PC-3 (cell line): ENCODE data around the gene RALGPS1. TPM values are rescaled to one million over a fixed set of nuclear protein-coding genes. Genes with fewer than 3 reads are reported as not detected.

Experiments
- ATAC-seq: fragments of 200-7000 bp; cut with Tn5 transposase; 2 replicates; pipeline ENCODE4 v1.9.1; 2020; ENCODE audit warnings: mild to moderate bottlenecking, moderate library complexity
- BruUV-seq: library from RNA; stranded (reverse); fragments of 400-500 nt; replicated peaks from 2 replicates; lab custom pipeline; 2021; lab: Mats Ljungman, UMichigan
- CTCF ChIA-PET: fragments of 300-600 bp; sonication (Branson Sonifier 250); formaldehyde crosslinking; loops from one replicate; lab custom pipeline; 2022; ENCODE audit warnings: antibody characterized with exemption; lab: Charles Lee
- POLR2A ChIA-PET: fragments of 300-600 bp; sonication (Branson Sonifier 250); formaldehyde crosslinking; loops from one replicate; lab custom pipeline; 2022; ENCODE audit warnings: antibody characterized with exemption; ENCODE audit not compliant: unreplicated experiment; lab: Charles Lee
- DNase-seq: peaks from one replicate; pipeline ENCODE4 v3.0.0-alpha.2; 2015
- H2AFZ ChIP-seq: fragments of 300-600 bp; sonication (generic); 2 replicates; pipeline ENCODE4 v1.6.0; 2016; ENCODE audit warnings: antibody characterized with exemption, low read length
- H3F3A ChIP-seq: fragments of 300-600 bp; sonication (generic); one replicate; pipeline ENCODE4 v1.6.0; 2017; ENCODE audit warnings: antibody characterized with exemption, low read length, control low read depth, mild to moderate bottlenecking; ENCODE audit not compliant: unreplicated experiment
- H3K27ac ChIP-seq: fragments of 300-600 bp; sonication (generic); 2 replicates; pipeline ENCODE4 v1.5.1; 2016; ENCODE audit warnings: mild to moderate bottlenecking, low read length
- H3K27me3 ChIP-seq: fragments of 300-600 bp; sonication (generic); 2 replicates; pipeline ENCODE4 v1.6.1; 2016; ENCODE audit warnings: low read length, mixed read lengths
- H3K36me3 ChIP-seq: fragments of 300-600 bp; sonication (generic); 2 replicates; pipeline ENCODE4 v1.6.1; 2016; ENCODE audit warnings: low read depth, mixed run types, low read length, mixed read lengths
- H3K4me1 ChIP-seq: fragments of 300-600 bp; sonication (generic); 2 replicates; pipeline ENCODE4 v1.5.1; 2016; ENCODE audit warnings: low read length; ENCODE audit not compliant: insufficient read depth
- H3K4me2 ChIP-seq: fragments of 300-600 bp; sonication (generic); 2 replicates; pipeline ENCODE4 v1.6.0; 2016; ENCODE audit warnings: low read length
- H3K4me3 ChIP-seq: fragments of 300-600 bp; sonication (generic); 2 replicates; pipeline ENCODE4 v1.5.1; 2016; ENCODE audit warnings: mild to moderate bottlenecking, low read length, mixed read lengths
- H3K79me2 ChIP-seq: fragments of 300-600 bp; sonication (generic); 2 replicates; pipeline ENCODE4 v1.6.1; 2017; ENCODE audit warnings: low read length, mixed read lengths
- H3K9ac ChIP-seq: fragments of 300-600 bp; sonication (generic); 2 replicates; pipeline ENCODE4 v1.6.0; 2016; ENCODE audit warnings: mild to moderate bottlenecking, low read length
- H3K9me2 ChIP-seq: fragments of 300-600 bp; sonication (generic); replicated peaks from 2 replicates; pipeline ENCODE4 v1.6.1; 2016; ENCODE audit warnings: mixed run types, low read length, mixed read lengths
- H3K9me3 ChIP-seq: fragments of 300-600 bp; sonication (generic); 2 replicates; pipeline ENCODE4 v1.6.1; 2016; ENCODE audit warnings: low read length, mixed read lengths
- H4K20me1 ChIP-seq: fragments of 300-600 bp; sonication (generic); 2 replicates; pipeline ENCODE4 v1.6.1; 2016; ENCODE audit warnings: low read length, mixed read lengths
- EZH2 ChIP-seq: fragments of 300-600 bp; sonication (generic); IDR thresholded peaks from one replicate; pipeline ENCODE4 v1.6.1; 2017; ENCODE audit warnings: antibody characterized with exemption, mild to moderate bottlenecking, low read length; ENCODE audit not compliant: unreplicated experiment
- EZH2phosphoT487 ChIP-seq: fragments of 300-600 bp; sonication (generic); IDR thresholded peaks from 2 replicates; pipeline ENCODE4 v1.6.1; 2018; ENCODE audit warnings: mild to moderate bottlenecking, antibody characterized with exemption, low read length, borderline replicate concordance
- intact Hi-C: fragments of 100-400 bp; cut with micrococcal nuclease; formaldehyde crosslinking; loops from 2 replicates; pipeline ENCODE4 v1.9.0; 2023
- total RNA-seq: library from RNA; depleted of rRNA; stranded (reverse); fragments of >200 nt; gene quantifications from 2 replicates; pipeline ENCODE4 v1.2.3, GENCODE V29; 2014
- TF ChIP-seq, protein P1 (sequence below): fragments of 300-600 bp; sonication (generic); conservative IDR thresholded peaks from 2 replicates; pipeline ENCODE4 v1.5.1; 2017; ENCODE audit warnings: antibody characterized with exemption, low read depth, mild to moderate bottlenecking, low read length

The RALGPS1 gene
- total RNA-seq, 1 experiment from 2014 or later: 10.2 TPM

GRCh38 chr9:126879288-126879687 lies 35.3 kb upstream of the RALGPS1 start:
- Histone ChIP-seq H3K9ac (no peak overlapping the region), H3K4me2 (no peak overlapping the region), H3K36me3 (no peaks in the 10 kb centered on the region), H3K9me2 (no peaks in the 10 kb centered on the region), H3K79me2 (peaks cover 9% of the 10 kb centered on the region; the same call in 1 of the 2 replicates), H3K27me3 (no peaks in the 10 kb centered on the region), H3K4me1 (no peaks in the 10 kb centered on the region), H3K27ac (no peak overlapping the region), H3F3A (no peaks in the 10 kb centered on the region), H3K9me3 (no peaks in the 10 kb centered on the region), H4K20me1 (no peaks in the 10 kb centered on the region), H3K4me3 (no peak overlapping the region), H2AFZ (no peak overlapping the region)
- no TSS peak for BruUV-seq
- CTCF ChIA-PET: no interaction called here
- TF ChIP-seq EZH2phosphoT487: no peak
- TF ChIP-seq, protein P1, sequence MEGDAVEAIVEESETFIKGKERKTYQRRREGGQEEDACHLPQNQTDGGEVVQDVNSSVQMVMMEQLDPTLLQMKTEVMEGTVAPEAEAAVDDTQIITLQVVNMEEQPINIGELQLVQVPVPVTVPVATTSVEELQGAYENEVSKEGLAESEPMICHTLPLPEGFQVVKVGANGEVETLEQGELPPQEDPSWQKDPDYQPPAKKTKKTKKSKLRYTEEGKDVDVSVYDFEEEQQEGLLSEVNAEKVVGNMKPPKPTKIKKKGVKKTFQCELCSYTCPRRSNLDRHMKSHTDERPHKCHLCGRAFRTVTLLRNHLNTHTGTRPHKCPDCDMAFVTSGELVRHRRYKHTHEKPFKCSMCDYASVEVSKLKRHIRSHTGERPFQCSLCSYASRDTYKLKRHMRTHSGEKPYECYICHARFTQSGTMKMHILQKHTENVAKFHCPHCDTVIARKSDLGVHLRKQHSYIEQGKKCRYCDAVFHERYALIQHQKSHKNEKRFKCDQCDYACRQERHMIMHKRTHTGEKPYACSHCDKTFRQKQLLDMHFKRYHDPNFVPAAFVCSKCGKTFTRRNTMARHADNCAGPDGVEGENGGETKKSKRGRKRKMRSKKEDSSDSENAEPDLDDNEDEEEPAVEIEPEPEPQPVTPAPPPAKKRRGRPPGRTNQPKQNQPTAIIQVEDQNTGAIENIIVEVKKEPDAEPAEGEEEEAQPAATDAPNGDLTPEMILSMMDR: no peak
- no peak for TF ChIP-seq EZH2
- DNase-seq (no peak), ATAC-seq (no peak)
- intact Hi-C loops: no loop called here
- POLR2A ChIA-PET: no interaction called here

GRCh38 chr9:126880226-126880946 lies 34.2 kb upstream of the RALGPS1 start:
- ChIA-PET POLR2A (no interaction called here), CTCF (no interaction called here)
- Histone ChIP-seq H3K27ac (no peak overlapping the region), H3K79me2 (peaks cover 9% of the 10 kb centered on the region; the same call in 1 of the 2 replicates), H4K20me1 (no peaks in the 10 kb centered on the region), H3K4me2 (no peak overlapping the region), H3K36me3 (no peaks in the 10 kb centered on the region), H3F3A (no peaks in the 10 kb centered on the region), H3K9me3 (no peaks in the 10 kb centered on the region), H3K9me2 (no peaks in the 10 kb centered on the region), H2AFZ (no peak overlapping the region), H3K4me3 (no peak overlapping the region), H3K27me3 (no peaks in the 10 kb centered on the region), H3K4me1 (no peaks in the 10 kb centered on the region), H3K9ac (no peak overlapping the region)
- ATAC-seq: no peak
- no peak for TF ChIP-seq EZH2
- TF ChIP-seq, protein P1: no peak
- TF ChIP-seq EZH2phosphoT487: no peak
- no TSS peak for BruUV-seq
- no peak for DNase-seq
- intact Hi-C loops: no loop called here

GRCh38 chr9:126880947-126881332 lies 33.6 kb upstream of the RALGPS1 start:
- POLR2A ChIA-PET: no interaction called here

More at GRCh38 chr9:126880947-126881332, 33.6 kb upstream of the RALGPS1 start:
- H3K27ac ChIP-seq: no peak overlapping the region
- H3F3A ChIP-seq: no peaks in the 10 kb centered on the region
- DNase-seq: no peak
- H3K9me2 ChIP-seq: no peaks in the 10 kb centered on the region
- no peak for TF ChIP-seq EZH2phosphoT487
- TF ChIP-seq, protein P1: no peak
- TF ChIP-seq EZH2: no peak
- no peak for ATAC-seq
- H3K4me2 ChIP-seq: no peak overlapping the region
- no peaks in the 10 kb centered on the region for H3K27me3 ChIP-seq
- H3K79me2 ChIP-seq: peaks cover 9% of the 10 kb centered on the region; the same call in 1 of the 2 replicates
- CTCF ChIA-PET: no interaction called here
- BruUV-seq: no TSS peak
- H3K9me3 ChIP-seq: no peaks in the 10 kb centered on the region
- H3K36me3 ChIP-seq: no peaks in the 10 kb centered on the region
- no peak overlapping the region for H3K4me3 ChIP-seq
- no peaks in the 10 kb centered on the region for H3K4me1 ChIP-seq
- no peak overlapping the region for H2AFZ ChIP-seq
- no peak overlapping the region for H3K9ac ChIP-seq
- intact Hi-C loops: no loop called here
- no peaks in the 10 kb centered on the region for H4K20me1 ChIP-seq
